ENCODE results near the gene FNTB.

- no peak for TF ChIP-seq TEAD4 (IDR thresholded peaks at IDR 0.05)
- no peak for TF ChIP-seq TAF1 (IDR thresholded peaks at IDR 0.05; ENCODE audit: low read depth)
- no peak for TF ChIP-seq EP300 (IDR thresholded peaks at IDR 0.05; ENCODE audit: borderline replicate concordance)
- TF ChIP-seq RAD21 (IDR thresholded peaks at IDR 0.05; ENCODE audit: low read depth), result no peak
- no peak for TF ChIP-seq MAX (IDR thresholded peaks at IDR 0.05)
- no peak for TF ChIP-seq REST (IDR thresholded peaks at IDR 0.05; ENCODE audit: low read depth)
- TF ChIP-seq FOXM1 (IDR thresholded peaks at IDR 0.05; ENCODE audit: borderline replicate concordance, low read depth), result no peak
- TF ChIP-seq EGR1 (IDR thresholded peaks at IDR 0.05), result no peak
- TF ChIP-seq TCF12 (IDR thresholded peaks at IDR 0.05; ENCODE audit: low read depth), result no peak
- no peak for TF ChIP-seq CEBPB (IDR thresholded peaks at IDR 0.05)
Measured at GRCh38 chr14:65071544-65071943, 84.8 kb downstream of the FNTB start.
